ELR (cell line): Measurements from ENCODE around the gene PEPD.

Source experiments
- DNase-seq: peaks from one replicate; pipeline ENCODE4 v3.0.0-alpha.2; 2015; ENCODE audit warnings: low read depth

PEPD gene

DNA sequence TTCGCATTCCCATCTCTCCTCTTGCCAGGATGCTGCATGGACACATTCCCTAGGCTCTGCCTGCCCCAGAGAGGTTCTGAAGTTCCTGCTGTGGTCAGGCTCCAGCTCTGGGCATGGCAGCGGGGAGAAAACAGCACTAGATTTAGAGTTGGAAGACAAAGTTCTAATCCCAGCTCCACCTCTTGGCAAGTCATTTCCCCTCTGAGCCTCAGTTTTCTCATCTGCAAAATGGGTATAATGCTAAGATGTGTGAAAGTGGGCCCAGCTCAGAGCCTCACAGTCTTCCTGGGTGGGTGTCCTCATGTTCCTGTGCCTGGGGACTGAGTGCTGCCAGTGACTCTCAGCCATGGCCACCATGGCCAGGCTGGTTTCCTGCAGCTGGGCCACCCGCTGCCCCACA, 9.6 kb downstream of the PEPD start:
- no peak for DNase-seq

DNA sequence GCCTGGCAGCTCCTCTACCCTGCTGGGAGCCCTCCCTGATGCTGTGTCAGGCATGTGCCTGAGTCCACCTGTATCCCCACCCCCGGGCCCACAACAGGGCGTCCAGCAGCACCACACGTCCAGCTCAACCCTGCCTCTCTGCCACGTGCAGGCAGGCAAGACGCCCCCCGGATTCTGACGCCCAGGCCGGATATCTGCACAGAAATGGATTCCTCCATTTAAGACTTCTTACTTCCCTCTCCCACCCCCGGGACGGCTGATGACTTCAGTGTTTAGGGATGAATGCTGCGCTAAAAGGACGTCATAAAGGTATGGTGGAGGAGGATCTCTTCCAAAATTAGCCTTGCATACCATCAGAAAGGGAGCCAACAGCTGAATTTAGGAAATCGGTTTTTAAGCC, 10.2 kb downstream of the PEPD start:
- DNase-seq = no peak

DNA sequence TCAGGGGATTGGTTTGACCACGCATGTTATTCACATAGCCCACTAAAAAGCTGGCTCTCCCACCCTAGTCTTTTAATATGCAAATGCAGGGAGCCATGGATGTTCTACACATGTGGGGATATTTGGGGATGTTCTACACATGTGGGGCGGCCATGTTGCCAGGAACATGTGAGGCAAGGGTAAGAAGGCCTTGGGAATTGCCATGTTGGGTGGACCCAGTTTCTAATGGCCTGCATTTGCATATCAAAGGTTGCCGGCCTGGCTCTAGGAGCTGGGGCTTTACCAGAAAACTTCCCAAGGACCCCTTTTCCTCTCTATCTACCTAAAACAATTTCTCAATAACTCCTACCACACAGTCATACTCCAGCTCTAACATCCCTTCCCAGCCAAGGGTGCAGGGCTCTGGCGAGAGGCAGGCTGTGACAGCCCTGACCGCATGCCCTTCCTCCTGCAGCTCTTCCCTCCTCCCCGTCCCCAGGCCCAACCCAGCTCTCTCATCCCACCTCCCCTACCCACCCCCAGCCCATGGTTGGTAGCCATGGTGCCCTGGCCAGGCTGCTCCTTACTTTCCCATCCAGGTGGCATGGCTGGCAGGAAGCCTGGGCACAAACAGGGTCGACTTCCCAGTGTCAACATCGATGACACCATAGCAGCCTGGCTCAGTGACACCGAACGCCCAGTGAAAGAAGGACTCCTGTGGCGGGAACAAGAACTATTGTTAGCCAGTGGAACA, 11.0 kb downstream of the PEPD start:
- DNase-seq = no peak

- no peak for DNase-seq
Observed at GRCh38 chr19:33509774-33510173, 11.8 kb downstream of the PEPD start.

DNA sequence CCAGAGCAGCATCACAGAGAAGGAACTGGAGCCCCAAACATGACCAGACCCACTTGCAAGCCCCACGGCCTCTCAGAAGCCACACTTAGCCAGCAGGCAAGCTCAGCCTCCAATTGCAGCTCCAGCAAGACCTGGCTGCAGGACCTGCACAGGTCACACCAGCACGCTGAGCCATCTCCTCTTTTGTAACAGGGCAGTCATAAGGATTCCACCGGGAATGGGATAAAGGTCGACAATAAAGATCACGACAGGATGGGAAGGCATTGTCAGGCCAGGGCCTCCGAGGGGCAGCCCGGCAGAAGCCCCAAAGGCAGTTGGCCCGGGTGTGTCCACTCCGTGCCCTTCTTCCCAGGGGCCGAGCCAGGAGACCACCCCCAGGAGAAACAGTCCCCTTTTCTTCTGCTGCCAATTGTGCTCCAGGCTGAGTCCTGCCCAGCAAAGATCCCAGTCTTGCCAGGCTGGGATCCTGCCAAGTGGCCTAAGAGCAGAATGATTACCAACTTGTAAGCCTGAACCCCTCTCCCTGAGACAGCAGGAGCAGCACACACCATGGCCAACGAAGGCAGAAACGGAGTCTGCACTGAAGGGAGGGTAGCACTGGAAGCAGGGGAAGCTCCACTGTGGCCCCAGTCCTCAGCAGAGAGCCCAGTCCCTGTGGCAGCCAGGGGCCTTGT, 12.5 kb downstream of the PEPD start:
- DNase-seq = peak; percentile 82

- DNase-seq = no peak
Observed at GRCh38 chr19:33508431-33508830, 13.2 kb downstream of the PEPD start.

- DNase-seq = no peak
Observed at GRCh38 chr19:33508009-33508408, 13.6 kb downstream of the PEPD start.

- DNase-seq = no peak
Observed at GRCh38 chr19:33507021-33507956, 14.3 kb downstream of the PEPD start.

GRCh38 chr19:33506498-33506897, 15.1 kb downstream of the PEPD start:
- DNase-seq = no peak

GRCh38 chr19:33505823-33506222, 15.8 kb downstream of the PEPD start:
- no peak for DNase-seq

DNA sequence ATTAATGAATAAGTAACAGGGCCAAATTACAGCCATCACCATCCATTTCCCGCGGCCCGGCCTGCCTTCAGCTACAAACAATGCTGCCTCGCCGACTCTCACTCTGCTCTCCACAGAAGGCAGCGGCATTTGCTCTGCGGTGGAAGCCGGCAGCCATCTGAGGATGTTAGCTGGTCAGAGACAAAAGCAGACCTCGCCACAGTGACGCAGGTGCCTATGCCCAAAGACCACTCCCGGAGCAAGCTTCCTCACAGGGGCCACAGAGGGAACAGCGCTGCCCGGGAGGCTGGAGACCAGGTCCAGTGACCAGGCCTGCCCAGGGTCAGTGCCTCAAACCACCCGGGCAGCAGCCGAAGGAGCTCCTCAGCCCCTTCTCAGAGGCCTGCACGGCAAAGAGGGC, 16.4 kb downstream of the PEPD start:
- no peak for DNase-seq

GRCh38 chr19:33504058-33504444, 17.5 kb downstream of the PEPD start:
- no peak for DNase-seq

- DNase-seq = no peak
Observed at GRCh38 chr19:33503433-33504057, 18.0 kb downstream of the PEPD start.

GRCh38 chr19:33503030-33503429, 18.6 kb downstream of the PEPD start:
- DNase-seq = no peak

DNA sequence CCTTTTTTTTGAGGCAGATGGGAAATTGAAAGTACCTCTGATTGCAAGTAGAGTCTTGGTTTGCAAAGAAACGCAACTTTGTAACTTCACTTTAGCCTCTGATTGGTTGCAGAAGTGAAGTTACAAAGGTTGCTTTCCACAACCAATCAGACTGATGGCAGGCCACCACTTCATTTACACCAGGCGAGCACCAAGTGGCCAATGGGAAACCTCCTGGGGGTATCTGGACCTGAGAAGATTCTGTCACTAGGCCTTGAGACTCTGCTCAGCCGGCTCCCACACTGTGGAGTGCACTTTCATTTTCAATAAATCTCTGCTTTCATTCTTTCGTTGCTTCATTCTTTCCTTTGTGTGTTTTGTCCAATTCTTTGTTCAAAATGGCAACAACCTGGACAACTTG, 19.1 kb downstream of the PEPD start:
- DNase-seq = no peak

DNA sequence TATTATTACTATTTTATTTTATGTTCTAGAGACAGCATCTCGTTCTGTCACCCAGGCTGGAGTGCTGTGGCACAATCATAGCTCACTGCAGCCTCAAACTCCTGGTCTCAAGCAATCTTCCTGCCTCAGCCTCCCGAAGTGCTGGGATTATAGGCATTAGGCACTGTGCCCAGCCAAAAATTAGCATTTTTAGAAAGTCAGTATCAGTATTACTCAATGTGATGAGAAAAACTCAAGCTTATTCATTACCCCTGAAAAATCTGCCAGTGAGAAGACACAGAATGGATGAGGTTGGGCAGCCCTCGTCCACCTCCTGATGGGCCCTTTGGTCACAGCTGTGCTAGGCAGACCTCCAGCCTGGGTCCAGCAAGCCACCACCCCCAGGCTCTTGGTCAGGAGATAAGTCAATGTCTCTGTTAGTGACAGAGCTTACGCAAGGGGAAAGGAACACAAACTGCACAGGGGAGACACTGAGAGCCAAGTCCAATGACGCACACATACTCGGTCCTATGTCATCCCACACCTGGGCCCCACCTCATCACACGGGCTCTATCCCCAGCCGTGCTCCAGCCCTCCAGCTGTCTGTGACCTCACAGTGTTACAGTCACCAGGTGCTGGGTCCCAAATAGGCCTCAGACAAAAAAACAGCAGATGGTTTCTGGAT, 19.8 kb downstream of the PEPD start:
- no peak for DNase-seq

DNA sequence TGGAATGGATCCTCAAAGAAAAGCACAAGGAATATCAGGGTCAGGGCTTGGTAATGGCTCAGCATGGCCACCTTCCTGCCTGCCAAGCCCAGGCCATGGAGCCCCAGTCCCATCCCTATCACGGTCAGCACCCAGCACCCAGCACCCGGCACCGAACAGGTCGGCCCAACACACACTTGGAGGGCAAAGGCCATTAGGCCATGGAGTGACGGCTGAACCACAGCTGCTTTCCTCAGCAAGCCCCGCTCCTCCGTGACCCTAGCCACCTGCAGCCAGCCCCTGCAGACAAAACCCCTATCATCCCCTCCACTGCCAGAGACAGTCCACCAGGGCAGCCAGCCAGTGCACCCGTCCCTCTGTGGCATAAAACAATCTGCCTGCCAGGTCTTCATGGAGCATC, 20.6 kb downstream of the PEPD start:
- DNase-seq = no peak

DNA sequence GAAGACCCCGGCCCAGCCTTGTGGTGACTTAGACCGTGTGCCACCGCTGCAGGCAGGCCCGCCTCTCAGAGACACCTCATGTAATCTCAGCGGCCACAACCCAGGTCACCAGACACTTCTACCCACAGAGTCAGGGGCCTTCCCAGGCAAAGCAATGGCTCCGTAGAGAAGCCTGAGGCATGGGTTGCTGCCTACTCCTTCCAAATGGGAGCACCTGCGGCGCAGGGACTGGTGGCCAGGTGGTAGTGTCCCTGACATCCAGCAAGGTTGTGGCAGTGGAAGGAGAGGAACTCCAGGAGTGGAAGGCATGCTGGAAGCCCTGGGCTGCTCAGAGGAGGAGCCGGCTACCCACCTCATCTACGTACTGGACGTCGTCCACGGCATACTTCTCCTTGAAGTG, 21.0 kb downstream of the PEPD start:
- no peak for DNase-seq

DNA sequence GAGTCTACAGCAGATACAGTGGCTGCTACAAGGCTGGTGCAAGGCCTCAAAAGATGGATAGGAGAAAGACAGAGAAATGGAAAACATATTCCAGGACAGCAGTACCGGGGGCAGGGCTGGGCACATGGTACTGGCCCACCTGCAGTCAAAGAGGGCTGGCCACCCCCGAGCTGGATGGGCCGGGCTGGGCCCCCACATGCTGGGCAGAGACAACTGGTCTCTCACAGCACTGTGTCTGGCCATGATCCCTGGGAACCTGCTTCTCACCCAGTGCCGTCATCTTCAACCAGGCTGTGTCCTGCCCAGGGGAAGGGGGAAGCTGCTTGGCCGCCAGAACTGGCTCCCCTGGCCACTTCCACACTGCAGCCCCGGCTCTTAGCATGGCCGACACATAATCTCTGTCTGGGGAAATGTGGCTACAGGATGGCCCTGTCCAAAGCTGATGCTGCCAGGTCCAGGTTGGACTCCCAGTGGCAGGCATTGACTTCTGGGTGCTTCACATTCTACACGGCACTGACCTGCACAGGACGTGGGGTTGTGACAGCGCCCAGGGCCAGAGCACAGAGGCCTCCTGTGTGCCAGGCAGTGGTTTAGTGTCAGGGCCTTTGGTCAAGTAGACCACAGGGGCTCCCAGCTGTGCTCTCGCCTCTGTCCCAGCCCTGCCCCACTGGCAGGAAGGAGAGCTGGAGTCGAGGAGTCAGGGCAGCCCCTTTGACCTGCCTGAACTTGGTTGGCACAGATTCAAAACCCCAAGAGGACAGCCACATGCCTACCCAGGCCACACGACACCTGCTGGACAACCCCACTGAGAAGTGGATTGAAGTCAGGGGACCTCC, 21.7 kb downstream of the PEPD start:
- no peak for DNase-seq

DNA sequence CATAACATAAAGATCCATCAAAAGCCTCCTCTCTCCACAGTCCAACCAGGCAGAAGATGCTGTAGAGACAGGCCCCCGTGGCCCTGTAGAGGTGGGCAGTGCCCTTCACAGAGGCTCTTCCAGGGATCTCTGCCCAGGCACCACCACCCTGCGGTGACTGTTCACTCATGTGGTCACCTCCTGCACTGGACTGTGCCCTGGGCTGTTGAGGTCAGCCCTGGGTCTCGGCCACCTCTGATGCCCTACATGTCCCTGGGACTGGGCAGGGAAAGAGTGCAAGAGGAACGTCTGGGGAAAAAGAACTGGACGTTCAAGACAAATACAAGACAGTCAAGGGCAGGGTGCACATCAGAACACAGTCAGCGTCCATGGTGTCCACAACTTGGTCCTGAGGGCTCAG, 22.3 kb downstream of the PEPD start:
- DNase-seq = no peak
